ENCODE measurements around the gene KDM4B.

Gene KDM4B

GRCh38 chr19:5080030-5080654, 111.2 kb downstream of the KDM4B start:
- no peaks in the 10 kb centered on the region for H3K27me3 ChIP-seq (replicated peaks)
- no peak for DNase-seq
- no peak overlapping the region for H3K4me3 ChIP-seq (ENCODE audit: low read depth, low read length)
- no peak for TF ChIP-seq CTCF (IDR thresholded peaks at IDR 0.05; ENCODE audit: low read depth, low read length, missing control alignments)
- in situ Hi-C loops (cut with HindIII; ENCODE audit: low pct_ligation_motif_present, low sequenced_read_pairs), result no loop called here
- peaks cover 35% of the 10 kb centered on the region for H3K36me3 ChIP-seq (replicated peaks)
- no peak overlapping the region for H3K27ac ChIP-seq

- DNase-seq, result no peak
- no peak for TF ChIP-seq CTCF (IDR thresholded peaks at IDR 0.05; ENCODE audit: low read depth, low read length, missing control alignments)
- H3K36me3 ChIP-seq (replicated peaks), result peaks cover 31% of the 10 kb centered on the region
- in situ Hi-C loops (cut with HindIII; ENCODE audit: low pct_ligation_motif_present, low sequenced_read_pairs), result no loop called here
- no peak overlapping the region for H3K4me3 ChIP-seq (ENCODE audit: low read depth, low read length)
- H3K27ac ChIP-seq, result no peak overlapping the region
- no peaks in the 10 kb centered on the region for H3K27me3 ChIP-seq (replicated peaks)
Measured at GRCh38 chr19:5080809-5081208, 111.9 kb downstream of the KDM4B start.

- Histone ChIP-seq H3K27ac (no peak overlapping the region), H3K4me3 (ENCODE audit: low read depth, low read length) (no peak overlapping the region), H3K27me3 (replicated peaks) (no peaks in the 10 kb centered on the region), H3K36me3 (replicated peaks) (peaks cover 32% of the 10 kb centered on the region)
- DNase-seq, result no peak
- TF ChIP-seq CTCF (IDR thresholded peaks at IDR 0.05; ENCODE audit: low read depth, low read length, missing control alignments), result no peak
- in situ Hi-C loops (cut with HindIII; ENCODE audit: low pct_ligation_motif_present, low sequenced_read_pairs), result no loop called here
Measured at GRCh38 chr19:5081443-5082161, 112.7 kb downstream of the KDM4B start.

- TF ChIP-seq CTCF (IDR thresholded peaks at IDR 0.05; ENCODE audit: low read depth, low read length, missing control alignments), result no peak
- peaks cover 36% of the 10 kb centered on the region for H3K36me3 ChIP-seq (replicated peaks)
- in situ Hi-C loops (cut with HindIII; ENCODE audit: low pct_ligation_motif_present, low sequenced_read_pairs), result no loop called here
Measured at GRCh38 chr19:5083547-5083965, 114.6 kb downstream of the KDM4B start.

GRCh38 chr19:5085566-5085965, 116.7 kb downstream of the KDM4B start:
- H3K4me3 ChIP-seq (ENCODE audit: low read depth, low read length), result no peak overlapping the region
- TF ChIP-seq CTCF (IDR thresholded peaks at IDR 0.05; ENCODE audit: low read depth, low read length, missing control alignments), result no peak
- H3K27me3 ChIP-seq (replicated peaks), result no peaks in the 10 kb centered on the region
- H3K27ac ChIP-seq, result no peak overlapping the region
- DNase-seq, result no peak
- in situ Hi-C loops (cut with HindIII; ENCODE audit: low pct_ligation_motif_present, low sequenced_read_pairs), result no loop called here
- peaks cover 31% of the 10 kb centered on the region for H3K36me3 ChIP-seq (replicated peaks)

More at GRCh38 chr19:5083547-5083965, 114.6 kb downstream of the KDM4B start:
- no peak overlapping the region for H3K4me3 ChIP-seq (ENCODE audit: low read depth, low read length)
- no peaks in the 10 kb centered on the region for H3K27me3 ChIP-seq (replicated peaks)
- peak; percentile 27 for DNase-seq
- no peak overlapping the region for H3K27ac ChIP-seq

Data from brain microvascular endothelial cell (primary cell).